ENCODE results near the gene ERF.

ERF gene

DNA sequence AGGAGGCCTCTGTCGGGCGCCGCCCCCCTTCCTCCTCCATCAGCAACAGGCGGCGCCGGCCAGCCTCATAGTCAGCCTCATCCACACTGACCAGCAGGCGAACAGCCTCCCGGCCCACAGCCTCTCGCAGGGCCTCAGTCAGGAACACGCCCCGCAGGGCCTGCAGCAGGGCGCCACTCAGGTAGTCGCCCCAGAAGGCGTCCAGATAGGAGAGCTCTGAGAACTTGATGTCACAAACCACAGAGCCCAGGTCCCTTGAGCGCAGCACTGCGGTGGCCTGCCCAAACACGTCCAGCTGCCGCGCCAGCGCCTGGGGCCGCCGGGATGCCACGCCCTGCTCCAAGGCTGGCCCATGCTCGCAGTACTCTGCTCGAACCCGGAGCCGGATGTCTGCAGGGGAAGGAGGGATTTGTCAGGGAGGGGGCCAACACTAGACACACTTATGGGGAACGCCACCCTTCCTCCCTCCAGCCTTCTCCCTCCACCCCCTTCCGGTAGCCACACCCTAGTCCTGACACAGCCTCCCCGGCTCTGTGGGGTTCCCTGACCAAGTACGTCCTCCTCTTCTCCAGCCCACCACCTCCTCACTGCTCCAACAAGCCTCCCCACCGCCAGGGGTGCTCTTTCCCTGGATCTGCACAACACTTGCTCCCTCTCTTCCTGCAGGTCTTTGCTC lies 55.4 kb downstream of the ERF start:
- no peak for DNase-seq (ENCODE audit: low read depth)
- TF ChIP-seq, protein P1, sequence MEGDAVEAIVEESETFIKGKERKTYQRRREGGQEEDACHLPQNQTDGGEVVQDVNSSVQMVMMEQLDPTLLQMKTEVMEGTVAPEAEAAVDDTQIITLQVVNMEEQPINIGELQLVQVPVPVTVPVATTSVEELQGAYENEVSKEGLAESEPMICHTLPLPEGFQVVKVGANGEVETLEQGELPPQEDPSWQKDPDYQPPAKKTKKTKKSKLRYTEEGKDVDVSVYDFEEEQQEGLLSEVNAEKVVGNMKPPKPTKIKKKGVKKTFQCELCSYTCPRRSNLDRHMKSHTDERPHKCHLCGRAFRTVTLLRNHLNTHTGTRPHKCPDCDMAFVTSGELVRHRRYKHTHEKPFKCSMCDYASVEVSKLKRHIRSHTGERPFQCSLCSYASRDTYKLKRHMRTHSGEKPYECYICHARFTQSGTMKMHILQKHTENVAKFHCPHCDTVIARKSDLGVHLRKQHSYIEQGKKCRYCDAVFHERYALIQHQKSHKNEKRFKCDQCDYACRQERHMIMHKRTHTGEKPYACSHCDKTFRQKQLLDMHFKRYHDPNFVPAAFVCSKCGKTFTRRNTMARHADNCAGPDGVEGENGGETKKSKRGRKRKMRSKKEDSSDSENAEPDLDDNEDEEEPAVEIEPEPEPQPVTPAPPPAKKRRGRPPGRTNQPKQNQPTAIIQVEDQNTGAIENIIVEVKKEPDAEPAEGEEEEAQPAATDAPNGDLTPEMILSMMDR (conservative IDR thresholded peaks at IDR 0.05; ENCODE audit: low read depth, low read length) = no peak
- no peak overlapping the region for H3K4me3 ChIP-seq (ENCODE audit: low read depth, low read length)

DNA sequence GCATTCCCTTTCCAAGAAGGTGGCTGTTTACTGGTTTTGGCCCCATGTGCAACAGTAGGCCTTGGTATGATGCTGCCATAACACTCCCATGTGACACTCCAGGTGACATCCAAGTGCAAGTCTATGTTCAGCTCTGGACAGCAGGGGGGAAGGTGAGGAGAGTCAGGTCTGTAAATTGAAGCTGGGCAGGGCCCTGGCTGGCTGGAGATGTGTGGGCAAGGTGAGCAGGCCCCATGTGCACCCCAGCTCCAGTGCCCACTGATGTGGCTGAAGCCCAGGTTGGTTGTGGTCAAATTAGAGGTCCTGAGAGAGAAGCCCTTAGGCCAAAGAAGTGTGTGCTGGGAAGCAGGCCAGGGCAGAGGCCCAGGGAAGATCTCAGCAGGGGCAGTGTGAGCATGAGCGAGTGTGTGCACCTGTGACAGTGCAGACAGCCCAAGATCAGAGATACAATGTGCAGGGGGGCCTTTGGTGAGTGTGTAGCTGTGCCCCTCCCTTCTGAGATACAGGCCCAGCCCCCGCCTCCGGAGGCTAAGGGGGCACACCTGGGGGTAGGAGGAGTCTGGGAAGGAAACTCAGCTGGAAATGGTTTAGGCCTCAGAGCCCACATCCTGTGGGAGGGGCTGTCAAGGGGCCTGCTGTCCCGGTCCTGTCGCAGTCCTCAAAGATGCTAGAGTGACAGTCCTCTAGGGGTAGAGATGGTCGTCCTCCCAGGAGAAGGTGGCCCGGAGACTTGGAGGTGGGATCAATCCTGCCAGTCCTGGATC lies 56.1 kb downstream of the ERF start:
- no peak overlapping the region for H3K4me3 ChIP-seq (ENCODE audit: low read depth, low read length)
- TF ChIP-seq, protein P1 (conservative IDR thresholded peaks at IDR 0.05; ENCODE audit: low read depth, low read length) = no peak
- no peak for DNase-seq (ENCODE audit: low read depth)
